SK-N-SH (cell line): ENCODE results near the gene TACC2.

Experiments used
- CTCF ChIP-seq: fragments of 200-600 bp; sonication (generic); IDR thresholded peaks from 2 replicates; pipeline ENCODE4 v1.6.1; 2017; ENCODE audit warnings: antibody characterized with exemption, mild to moderate bottlenecking, moderate library complexity
- POLR2AphosphoS5 ChIP-seq: IDR thresholded peaks from 2 replicates; pipeline ENCODE4 v1.6.1; 2012; ENCODE audit warnings: low read depth, low read length
- REST ChIP-seq: IDR thresholded peaks from 2 replicates; pipeline ENCODE4 v1.6.1; 2012; ENCODE audit warnings: mild to moderate bottlenecking, low read depth, low read length, moderate library complexity
- USF1 ChIP-seq: IDR thresholded peaks from 2 replicates; pipeline ENCODE4 v1.4.0; 2012; ENCODE audit warnings: low read depth, borderline replicate concordance

- TF ChIP-seq CTCF (no peak), POLR2AphosphoS5 (no peak), USF1 (no peak), REST (no peak)
Measured at GRCh38 chr10:122055252-122055651, 66.3 kb downstream of the TACC2 start.
